NCI-H1694 (cell line): ENCODE results near the gene WNT7A.

Source experiments
- DNase-seq: peaks from one replicate; lab custom pipeline; 2025; lab: John Stamatoyannopoulos, UW

Gene WNT7A

GRCh38 chr3:13792512-13793371 is 87.1 kb downstream of the WNT7A start:
- DNase-seq: no peak

- DNase-seq: no peak
Measured at GRCh38 chr3:13792051-13792490, 87.8 kb downstream of the WNT7A start.

- DNase-seq: no peak
Measured at GRCh38 chr3:13791198-13792050, 88.4 kb downstream of the WNT7A start.

- DNase-seq: no peak
Measured at GRCh38 chr3:13790376-13791197, 89.3 kb downstream of the WNT7A start.

GRCh38 chr3:13788522-13789424 is 91.1 kb downstream of the WNT7A start:
- DNase-seq: no peak

GRCh38 chr3:13787533-13788132 is 92.2 kb downstream of the WNT7A start:
- no peak for DNase-seq

- no peak for DNase-seq
Measured at GRCh38 chr3:13786811-13787210, 93.1 kb downstream of the WNT7A start.

GRCh38 chr3:13785853-13786436 is 93.9 kb downstream of the WNT7A start:
- no peak for DNase-seq

- DNase-seq: no peak
Measured at GRCh38 chr3:13785351-13785750, 94.5 kb downstream of the WNT7A start.

GRCh38 chr3:13783476-13783875 is 96.4 kb downstream of the WNT7A start:
- peak; percentile 53 for DNase-seq

GRCh38 chr3:13782501-13782900 is 97.4 kb downstream of the WNT7A start:
- DNase-seq: no peak

GRCh38 chr3:13781417-13781816 is 98.5 kb downstream of the WNT7A start:
- no peak for DNase-seq

- no peak for DNase-seq
Measured at GRCh38 chr3:13780432-13781176, 99.3 kb downstream of the WNT7A start.

- DNase-seq: no peak
Measured at GRCh38 chr3:13776253-13777050, 103.4 kb downstream of the WNT7A start.

- DNase-seq: no peak
Measured at GRCh38 chr3:13772885-13773745, 106.8 kb downstream of the WNT7A start.

GRCh38 chr3:13772321-13772745 is 107.5 kb downstream of the WNT7A start:
- no peak for DNase-seq

GRCh38 chr3:13771496-13771895 is 108.4 kb downstream of the WNT7A start:
- no peak for DNase-seq
